Measurements from ENCODE around the gene KLHL2.
"Not testable (repeated sequence)": the region's sequence is repeated elsewhere in the genome, so short reads cannot be mapped to it uniquely, and the experiment has no call there.

GRCh38 chr4:165236852-165237251, 29.5 kb downstream of the KLHL2 start:
- TF ChIP-seq EZH2 (IDR thresholded peaks at IDR 0.05; ENCODE audit: borderline replicate concordance, low read depth, low read length, severe bottlenecking); CTCF (IDR thresholded peaks at IDR 0.05; ENCODE audit: extremely low read depth in 1 of 2, insufficient read depth in 1 of 2, low read depth in 1 of 2, low read length in 2 of 2); POLR2AphosphoS5 (IDR thresholded peaks at IDR 0.05; ENCODE audit: insufficient read depth, low read depth, low read length); JUN (IDR thresholded peaks at IDR 0.05; ENCODE audit: borderline replicate concordance, insufficient read depth, insufficient read length, low read depth); POLR2A (IDR thresholded peaks at IDR 0.05; ENCODE audit: low read depth, low read length); FOS (IDR thresholded peaks at IDR 0.05; ENCODE audit: borderline replicate concordance, insufficient read depth, low read length); GATA2 (IDR thresholded peaks at IDR 0.05; ENCODE audit: insufficient read depth, insufficient read length, low read depth, low read length): not testable (repeated sequence)

Data from endothelial cell of umbilical vein (primary cell).